Parathyroid adenoma (tissue), 2 donors: ENCODE results near the gene USP22.

Experiments used
- H2AFZ ChIP-seq: fragments of 300-600 bp; sonication (generic); one replicate; pipeline ENCODE4 v1.7.0; 2017; ENCODE audit warnings: antibody characterized with exemption, mild to moderate bottlenecking
- H3K27ac ChIP-seq: fragments of 300-600 bp; sonication (generic); one replicate; pipeline ENCODE4 v1.7.0; 2017
- H3K27me3 ChIP-seq: fragments of 300-600 bp; sonication (generic); one replicate; pipeline ENCODE4 v1.7.0; 2017; ENCODE audit warnings: low read length; ENCODE audit not compliant: control insufficient read depth, insufficient read depth
- H3K36me3 ChIP-seq: fragments of 300-600 bp; sonication (generic); one replicate; pipeline ENCODE4 v1.7.0; 2017; ENCODE audit warnings: low read length; ENCODE audit not compliant: control insufficient read depth, insufficient read depth
- H3K4me1 ChIP-seq: fragments of 300-600 bp; sonication (generic); one replicate; pipeline ENCODE4 v1.7.0; 2017; ENCODE audit warnings: control low read depth
- H3K4me2 ChIP-seq: fragments of 300-600 bp; sonication (generic); one replicate; pipeline ENCODE4 v1.7.0; 2017; ENCODE audit warnings: low read length
- H3K4me3 ChIP-seq: fragments of 300-600 bp; sonication (generic); one replicate; pipeline ENCODE4 v1.7.0; 2017; ENCODE audit warnings: low read depth, low read length
- H3K79me2 ChIP-seq: fragments of 300-600 bp; sonication (generic); one replicate; pipeline ENCODE4 v1.7.0; 2017; ENCODE audit warnings: control low read depth
- H3K9ac ChIP-seq: fragments of 300-600 bp; sonication (generic); one replicate; pipeline ENCODE4 v1.7.0; 2017; ENCODE audit warnings: mild to moderate bottlenecking
- H3K9me3 ChIP-seq: fragments of 300-600 bp; sonication (generic); one replicate; pipeline ENCODE4 v1.7.0; 2017; ENCODE audit warnings: low read length; ENCODE audit not compliant: control insufficient read depth
- TF ChIP-seq, protein P1 (sequence below): fragments of 300-600 bp; sonication (generic); IDR thresholded peaks from one replicate; pipeline ENCODE4 v1.7.0; 2017; ENCODE audit warnings: antibody characterized with exemption, mild to moderate bottlenecking
- donor health status: primary hyperparathyroidism.

USP22 gene

DNA sequence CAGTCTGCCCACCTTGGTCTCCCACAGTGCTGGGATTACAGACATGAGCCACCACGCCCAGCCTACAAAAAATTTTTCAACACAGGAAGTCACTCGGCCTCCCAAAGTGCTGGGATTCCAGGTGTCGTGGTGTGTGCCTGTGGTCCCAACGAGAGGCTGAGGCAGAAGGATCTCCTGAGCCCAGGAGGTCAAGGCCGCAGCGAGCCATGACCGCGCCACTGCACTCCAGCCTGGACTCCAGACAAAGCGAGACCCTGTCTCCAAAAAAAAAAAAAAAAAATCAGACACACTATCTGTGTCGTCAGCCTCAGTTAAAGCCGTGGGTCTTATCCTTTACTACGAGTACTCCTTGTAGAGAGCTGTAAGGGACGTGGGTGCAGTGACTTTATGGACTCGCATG lies 15.8 kb downstream of the USP22 start:
- Histone ChIP-seq H2AFZ (no peak overlapping the region), H3K4me2 (no peak overlapping the region), H3K4me3 (no peak overlapping the region), H3K27me3 (no peaks in the 10 kb centered on the region), H3K4me1 (peaks cover 16% of the 10 kb centered on the region), H3K9me3 (no peaks in the 10 kb centered on the region), H3K9ac (no peak overlapping the region), H3K79me2 (peaks cover 73% of the 10 kb centered on the region), H3K27ac (no peak overlapping the region), H3K36me3 (no peaks in the 10 kb centered on the region)
- TF ChIP-seq, protein P1, sequence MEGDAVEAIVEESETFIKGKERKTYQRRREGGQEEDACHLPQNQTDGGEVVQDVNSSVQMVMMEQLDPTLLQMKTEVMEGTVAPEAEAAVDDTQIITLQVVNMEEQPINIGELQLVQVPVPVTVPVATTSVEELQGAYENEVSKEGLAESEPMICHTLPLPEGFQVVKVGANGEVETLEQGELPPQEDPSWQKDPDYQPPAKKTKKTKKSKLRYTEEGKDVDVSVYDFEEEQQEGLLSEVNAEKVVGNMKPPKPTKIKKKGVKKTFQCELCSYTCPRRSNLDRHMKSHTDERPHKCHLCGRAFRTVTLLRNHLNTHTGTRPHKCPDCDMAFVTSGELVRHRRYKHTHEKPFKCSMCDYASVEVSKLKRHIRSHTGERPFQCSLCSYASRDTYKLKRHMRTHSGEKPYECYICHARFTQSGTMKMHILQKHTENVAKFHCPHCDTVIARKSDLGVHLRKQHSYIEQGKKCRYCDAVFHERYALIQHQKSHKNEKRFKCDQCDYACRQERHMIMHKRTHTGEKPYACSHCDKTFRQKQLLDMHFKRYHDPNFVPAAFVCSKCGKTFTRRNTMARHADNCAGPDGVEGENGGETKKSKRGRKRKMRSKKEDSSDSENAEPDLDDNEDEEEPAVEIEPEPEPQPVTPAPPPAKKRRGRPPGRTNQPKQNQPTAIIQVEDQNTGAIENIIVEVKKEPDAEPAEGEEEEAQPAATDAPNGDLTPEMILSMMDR = no peak

DNA sequence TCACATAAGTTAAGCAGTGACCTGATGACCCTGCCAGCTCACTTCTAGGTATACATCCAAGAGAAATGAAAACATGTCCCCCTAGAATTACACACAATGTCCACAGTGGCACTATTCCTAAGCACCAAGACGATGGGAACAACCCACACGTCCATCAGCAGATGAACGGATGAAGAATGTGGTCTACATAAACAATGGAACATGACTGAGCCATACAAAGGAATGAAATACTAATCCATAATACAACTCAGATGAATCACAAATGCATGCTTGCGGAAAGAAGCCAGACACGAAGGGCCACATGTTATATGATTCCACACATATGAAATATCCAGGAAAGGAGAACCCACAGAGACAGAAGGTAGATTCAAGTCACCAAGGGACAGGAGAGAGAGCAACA lies 17.4 kb downstream of the USP22 start:
- H3K9me3 ChIP-seq = no peaks in the 10 kb centered on the region
- no peaks in the 10 kb centered on the region for H3K27me3 ChIP-seq
- H2AFZ ChIP-seq = no peak overlapping the region
- H3K4me2 ChIP-seq = no peak overlapping the region
- H3K9ac ChIP-seq = no peak overlapping the region
- H3K27ac ChIP-seq = no peak overlapping the region
- H3K4me3 ChIP-seq = no peak overlapping the region
- TF ChIP-seq, protein P1 = no peak
- no peaks in the 10 kb centered on the region for H3K36me3 ChIP-seq
- H3K4me1 ChIP-seq = peaks cover 16% of the 10 kb centered on the region
- H3K79me2 ChIP-seq = peaks cover 74% of the 10 kb centered on the region

DNA sequence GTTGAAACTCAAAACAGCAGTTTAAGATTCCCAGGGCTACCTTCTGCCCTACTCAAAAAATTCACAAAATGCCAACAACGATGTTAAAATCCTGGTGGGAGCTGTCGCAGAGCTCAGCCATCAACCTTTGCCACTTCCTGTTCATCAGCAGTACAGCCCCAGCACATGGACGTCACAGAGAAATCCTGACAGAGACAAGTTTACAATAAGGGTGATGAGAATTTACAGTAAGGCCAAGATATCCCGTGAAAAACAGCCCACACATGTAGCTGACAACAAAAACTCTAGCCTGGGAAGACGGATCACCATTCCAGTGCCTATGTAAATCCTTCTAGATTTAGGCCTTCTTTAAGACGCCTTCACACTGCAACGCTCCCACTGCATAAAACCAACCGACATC lies 18.8 kb downstream of the USP22 start:
- H3K9me3 ChIP-seq = no peaks in the 10 kb centered on the region
- H3K79me2 ChIP-seq = peaks cover 71% of the 10 kb centered on the region
- no peaks in the 10 kb centered on the region for H3K27me3 ChIP-seq
- no peak overlapping the region for H3K4me2 ChIP-seq
- no peak overlapping the region for H3K9ac ChIP-seq
- H3K27ac ChIP-seq = no peak overlapping the region
- peaks cover 5% of the 10 kb centered on the region for H3K4me1 ChIP-seq
- H3K36me3 ChIP-seq = no peaks in the 10 kb centered on the region
- TF ChIP-seq, protein P1 = no peak
- H3K4me3 ChIP-seq = no peak overlapping the region
- H2AFZ ChIP-seq = no peak overlapping the region

DNA sequence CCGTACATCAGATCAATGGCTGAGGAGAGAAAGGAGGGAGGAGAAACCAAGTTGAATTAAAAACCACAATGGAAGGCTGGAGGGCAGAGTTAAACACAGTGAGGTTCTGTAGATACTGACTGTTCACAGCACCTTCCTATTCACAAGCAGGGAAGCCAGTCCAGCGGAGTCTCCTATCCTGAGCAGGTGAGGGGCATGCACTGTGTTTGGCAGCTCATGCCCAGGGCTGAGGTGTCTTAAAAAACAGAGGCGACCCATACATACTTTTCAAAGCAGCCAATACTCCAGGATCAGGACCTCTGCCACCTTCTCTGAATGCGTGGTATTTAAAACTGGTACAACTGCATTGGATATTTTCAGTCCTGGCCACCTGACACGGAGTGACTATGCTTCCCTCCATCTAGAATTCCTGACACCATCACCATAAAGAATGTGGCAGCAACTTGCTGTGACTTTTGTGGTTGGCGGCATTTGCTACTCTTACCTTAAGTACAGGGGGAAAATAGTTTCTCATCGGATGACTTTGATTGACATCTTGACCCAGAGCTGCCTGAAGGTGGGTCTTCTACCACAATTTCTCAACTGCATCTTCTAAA lies 21.5 kb downstream of the USP22 start:
- Histone ChIP-seq H3K9ac (no peak overlapping the region), H3K27me3 (no peaks in the 10 kb centered on the region), H3K4me2 (no peak overlapping the region), H3K4me1 (no peaks in the 10 kb centered on the region), H3K36me3 (no peaks in the 10 kb centered on the region), H2AFZ (no peak overlapping the region), H3K9me3 (no peaks in the 10 kb centered on the region), H3K27ac (no peak overlapping the region), H3K4me3 (no peak overlapping the region), H3K79me2 (peaks cover 70% of the 10 kb centered on the region)
- TF ChIP-seq, protein P1 = no peak

DNA sequence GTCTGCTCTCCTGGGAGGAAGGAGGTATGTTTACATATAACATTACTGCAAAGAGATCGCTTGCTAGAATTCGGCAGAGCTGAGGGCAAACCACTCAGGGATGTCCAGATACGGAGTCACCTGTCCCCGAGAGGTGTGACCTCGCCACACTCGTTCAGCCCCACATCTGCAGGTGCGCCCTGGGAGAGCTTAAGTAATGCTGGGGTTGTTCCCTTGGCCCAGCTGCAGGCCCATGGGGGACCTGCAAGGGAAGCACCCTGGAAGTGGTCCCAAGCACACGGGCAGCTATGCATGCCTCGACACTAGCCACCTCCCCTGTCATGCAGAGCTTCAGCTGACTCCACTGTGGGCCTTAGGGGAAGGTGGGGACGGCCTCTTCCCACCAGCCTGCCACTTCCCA lies 22.2 kb downstream of the USP22 start:
- no peaks in the 10 kb centered on the region for H3K36me3 ChIP-seq
- no peak overlapping the region for H2AFZ ChIP-seq
- TF ChIP-seq, protein P1 = no peak
- H3K9me3 ChIP-seq = no peaks in the 10 kb centered on the region
- no peak overlapping the region for H3K27ac ChIP-seq
- no peak overlapping the region for H3K4me2 ChIP-seq
- H3K79me2 ChIP-seq = peaks cover 72% of the 10 kb centered on the region
- H3K27me3 ChIP-seq = no peaks in the 10 kb centered on the region
- no peak overlapping the region for H3K9ac ChIP-seq
- no peak overlapping the region for H3K4me3 ChIP-seq
- H3K4me1 ChIP-seq = no peaks in the 10 kb centered on the region
